H9 (cell line): ENCODE results near the gene ERH. TPM values are rescaled to one million over a fixed set of nuclear protein-coding genes. Genes with fewer than 3 reads are reported as not detected.

Experiments
- DNase-seq: peaks from one replicate; pipeline ENCODE4 v3.0.0-alpha.2; 2017
- H2AFZ ChIP-seq: one replicate; pipeline ENCODE4 v1.6.1; 2013; ENCODE audit warnings: mild to moderate bottlenecking, low read length, control low read depth, moderate library complexity
- H2AK5ac ChIP-seq: 2 replicates; pipeline ENCODE4 v1.6.1; 2013; ENCODE audit warnings: low read length, control low read depth, mixed read lengths; ENCODE audit not compliant: insufficient read length
- H2BK120ac ChIP-seq: one replicate; pipeline ENCODE4 v1.6.1; 2013; ENCODE audit warnings: low read depth, mild to moderate bottlenecking, low read length, control low read depth, inconsistent platforms; ENCODE audit not compliant: poor library complexity, severe bottlenecking
- H2BK12ac ChIP-seq: 2 replicates; pipeline ENCODE4 v1.6.1; 2013; ENCODE audit warnings: low read length, control low read depth, mixed read lengths, low read depth; ENCODE audit not compliant: insufficient read length
- H2BK15ac ChIP-seq: 2 replicates; pipeline ENCODE4 v1.6.1; 2013; ENCODE audit warnings: low read depth, low read length, control low read depth
- H2BK20ac ChIP-seq: one replicate; pipeline ENCODE4 v1.6.1; 2013; ENCODE audit warnings: low read depth, mild to moderate bottlenecking, low read length, control low read depth, inconsistent platforms; ENCODE audit not compliant: poor library complexity, severe bottlenecking
- H2BK5ac ChIP-seq: 2 replicates; pipeline ENCODE4 v1.6.1; 2013; ENCODE audit warnings: low read length, control low read depth, mixed read lengths; ENCODE audit not compliant: insufficient read length
- H3K14ac ChIP-seq: 2 replicates; pipeline ENCODE4 v1.6.1; 2013; ENCODE audit warnings: low read length, control low read depth; ENCODE audit not compliant: insufficient read depth
- H3K18ac ChIP-seq: 2 replicates; pipeline ENCODE4 v1.6.1; 2013; ENCODE audit warnings: low read depth, mild to moderate bottlenecking, mixed read lengths, low read length, control low read depth; ENCODE audit not compliant: insufficient read length
- H3K23ac ChIP-seq: 2 replicates; pipeline ENCODE4 v1.6.1; 2013; ENCODE audit warnings: low read length, control low read depth, mixed read lengths, low read depth; ENCODE audit not compliant: insufficient read length
- H3K23me2 ChIP-seq: 2 replicates; pipeline ENCODE4 v1.6.1; 2013; ENCODE audit warnings: low read depth, mild to moderate bottlenecking, mixed read lengths, low read length, control low read depth; ENCODE audit not compliant: insufficient read length, poor library complexity, severe bottlenecking
- H3K27ac ChIP-seq: 2 replicates; pipeline ENCODE4 v1.5.1; 2013; ENCODE audit warnings: low read length, control low read depth, mixed read lengths, low read depth; ENCODE audit not compliant: insufficient read length
- H3K27me3 ChIP-seq: 2 replicates; pipeline ENCODE4 v1.6.1; 2013; ENCODE audit warnings: low read length, control low read depth, inconsistent platforms; ENCODE audit not compliant: insufficient read depth
- H3K4ac ChIP-seq: 2 replicates; pipeline ENCODE4 v1.6.1; 2013; ENCODE audit warnings: low read depth, mild to moderate bottlenecking, control low read depth, inconsistent platforms, low read length, moderate library complexity
- H3K4me1 ChIP-seq: 2 replicates; pipeline ENCODE4 v1.6.1; 2013; ENCODE audit warnings: low read length, control low read depth, inconsistent platforms; ENCODE audit not compliant: insufficient read depth
- H3K4me2 ChIP-seq: 2 replicates; pipeline ENCODE4 v1.6.1; 2013; ENCODE audit warnings: low read length, control low read depth, mixed read lengths; ENCODE audit not compliant: insufficient read length, insufficient read depth
- H3K56ac ChIP-seq: 2 replicates; pipeline ENCODE4 v1.6.1; 2013; ENCODE audit warnings: low read depth, mild to moderate bottlenecking, mixed read lengths, low read length, control low read depth; ENCODE audit not compliant: insufficient read length
- H3K79me1 ChIP-seq: 2 replicates; pipeline ENCODE4 v1.6.1; 2013; ENCODE audit warnings: low read depth, mild to moderate bottlenecking, moderate library complexity, low read length, control low read depth, inconsistent platforms; ENCODE audit not compliant: insufficient read depth, poor library complexity, severe bottlenecking
- H3K79me2 ChIP-seq: 2 replicates; pipeline ENCODE4 v1.6.1; 2013; ENCODE audit warnings: low read length, control low read depth, inconsistent platforms; ENCODE audit not compliant: insufficient read depth
- H3K9ac ChIP-seq: 2 replicates; pipeline ENCODE4 v1.6.1; 2013; ENCODE audit warnings: low read length, control low read depth, mixed read lengths; ENCODE audit not compliant: insufficient read length; ENCODE audit errors: extremely low read depth
- H3K9me3 ChIP-seq: one replicate; pipeline ENCODE4 v1.6.1; 2013; ENCODE audit warnings: low read depth, low read length, inconsistent platforms; ENCODE audit not compliant: control insufficient read depth
- H3T11ph ChIP-seq: one replicate; pipeline ENCODE4 v1.6.1; 2013; ENCODE audit warnings: mild to moderate bottlenecking, low read length, control low read depth, inconsistent platforms
- H4K20me1 ChIP-seq: one replicate; pipeline ENCODE4 v1.6.1; 2013; ENCODE audit not compliant: control insufficient read depth, insufficient read length, insufficient read depth
- H4K5ac ChIP-seq: 2 replicates; pipeline ENCODE4 v1.6.1; 2013; ENCODE audit warnings: low read depth, mild to moderate bottlenecking, mixed read lengths, low read length, control low read depth; ENCODE audit not compliant: insufficient read length
- H4K8ac ChIP-seq: replicated peaks from 2 replicates; pipeline ENCODE4 v1.6.1; 2013; ENCODE audit warnings: low read length, control low read depth, mixed read lengths, low read depth; ENCODE audit not compliant: insufficient read length
- H4K91ac ChIP-seq: 2 replicates; pipeline ENCODE4 v1.6.1; 2013; ENCODE audit warnings: low read depth, mild to moderate bottlenecking, moderate library complexity, mixed read lengths, low read length, control low read depth; ENCODE audit not compliant: insufficient read length
- H3K27ac Mint-ChIP-seq, 3 experiments: 2 replicates in 2 of 3; 3 replicates in 1 of 3; pipeline ENCODE4 v1.8.0; 2020 to 2021; ENCODE audit warnings: mixed read lengths in 3 of 3, mild to moderate bottlenecking in 1 of 3, moderate library complexity in 1 of 3
- H3K27me3 Mint-ChIP-seq: 2 replicates; pipeline ENCODE4 v1.8.0; 2021; ENCODE audit warnings: low read depth, mild to moderate bottlenecking, moderate library complexity, mixed read lengths
- H3K36me3 Mint-ChIP-seq, 3 experiments: 2 replicates in 2 of 3; 3 replicates in 1 of 3; pipeline ENCODE4 v1.8.0; 2020 to 2021; ENCODE audit warnings: low read depth in 3 of 3, mixed read lengths in 3 of 3; ENCODE audit not compliant: insufficient read depth in 1 of 3
- H3K4me1 Mint-ChIP-seq, 2 experiments: 2 replicates each; pipeline ENCODE4 v1.8.0; 2020; ENCODE audit warnings: mixed read lengths in 2 of 2
- H3K4me3 Mint-ChIP-seq, 2 experiments: 2 replicates in 1 of 2; 3 replicates in 1 of 2; pipeline ENCODE4 v1.8.0; 2020 to 2021; ENCODE audit warnings: mild to moderate bottlenecking in 2 of 2, mixed read lengths in 2 of 2, moderate library complexity in 1 of 2
- H3K9me3 Mint-ChIP-seq, 2 experiments: 2 replicates in 1 of 2; 3 replicates in 1 of 2; pipeline ENCODE4 v1.8.0; 2020; ENCODE audit warnings: mild to moderate bottlenecking in 2 of 2, mixed read lengths in 2 of 2, moderate library complexity in 1 of 2
- WGBS: extraction: QIAGEN DNeasy Blood & Tissue Kit; methylation state at CpG from one replicate; pipeline ENCODE4 v1.1.7; 2013; ENCODE audit warnings: missing lambda C conversion rate, low lambda C conversion rate, mixed read lengths; ENCODE audit not compliant: insufficient read length; ENCODE audit errors: extremely low coverage; 5-methylcytosine and 5-hydroxymethylcytosine counted together
- total RNA-seq: library from RNA; stranded (reverse); gene quantifications from 2 replicates; pipeline ENCODE4 v1.2.1, GENCODE V29; 2021
- TF ChIP-seq, protein P1 (sequence below): fragments of 200-600 bp; sonication (generic); conservative IDR thresholded peaks from 3 replicates; pipeline ENCODE4 v1.8.0; 2021; ENCODE audit warnings: antibody characterized with exemption, mild to moderate bottlenecking

The ERH gene
- total RNA-seq, 1 experiment from 2014 or later = 443 TPM

DNA sequence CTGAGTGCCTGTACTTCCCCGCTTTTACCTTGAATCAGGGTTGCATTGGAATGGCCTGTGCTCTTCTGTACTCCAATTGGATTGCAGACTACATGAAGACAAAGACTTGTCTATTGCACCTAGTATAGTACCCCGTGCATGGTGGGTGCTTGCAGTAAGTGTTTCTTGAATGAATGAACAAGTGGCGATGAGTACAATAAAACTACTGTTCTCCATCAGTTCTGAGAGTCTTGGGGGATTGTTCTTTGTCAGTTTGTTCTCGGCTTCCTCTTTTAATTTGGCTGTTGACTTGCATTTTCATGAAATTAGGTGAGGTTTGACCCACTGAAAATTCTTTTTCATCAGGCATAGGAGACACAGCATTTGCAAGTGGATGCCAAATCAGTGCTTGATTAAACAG is 34.1 kb downstream of the ERH start:
- Histone ChIP-seq H3K79me2 (no peaks in the 10 kb centered on the region), H3K4me1 (no peaks in the 10 kb centered on the region), H3K9ac (no peak overlapping the region), H3K23me2 (no peaks in the 10 kb centered on the region), H4K20me1 (no peaks in the 10 kb centered on the region), H2BK15ac (no peak overlapping the region), H3K79me1 (no peaks in the 10 kb centered on the region), H2BK120ac (no peak overlapping the region), H3K56ac (no peak overlapping the region), H2BK12ac (no peak overlapping the region), H3K14ac (no peak overlapping the region), H3T11ph (no peak overlapping the region), H2AK5ac (no peak overlapping the region), H3K4me2 (no peak overlapping the region), H3K27ac (no peak overlapping the region), H3K4ac (no peak overlapping the region), H3K27me3 (no peaks in the 10 kb centered on the region), H4K5ac (no peak overlapping the region), H2AFZ (no peak overlapping the region), H2BK5ac (no peak overlapping the region), H3K9me3 (no peaks in the 10 kb centered on the region), H3K23ac (no peak overlapping the region), H2BK20ac (no peak overlapping the region), H3K18ac (no peak overlapping the region), H4K8ac (no peak overlapping the region), H4K91ac (no peak overlapping the region)
- no peak overlapping the region for H3K27ac Mint-ChIP-seq
- H3K4me3 Mint-ChIP-seq = no peak overlapping the region
- H3K9me3 Mint-ChIP-seq = no peaks in the 10 kb centered on the region
- DNase-seq = no peak
- no peaks in the 10 kb centered on the region; a peak in 1 of 7 replicates for H3K36me3 Mint-ChIP-seq
- TF ChIP-seq, protein P1, sequence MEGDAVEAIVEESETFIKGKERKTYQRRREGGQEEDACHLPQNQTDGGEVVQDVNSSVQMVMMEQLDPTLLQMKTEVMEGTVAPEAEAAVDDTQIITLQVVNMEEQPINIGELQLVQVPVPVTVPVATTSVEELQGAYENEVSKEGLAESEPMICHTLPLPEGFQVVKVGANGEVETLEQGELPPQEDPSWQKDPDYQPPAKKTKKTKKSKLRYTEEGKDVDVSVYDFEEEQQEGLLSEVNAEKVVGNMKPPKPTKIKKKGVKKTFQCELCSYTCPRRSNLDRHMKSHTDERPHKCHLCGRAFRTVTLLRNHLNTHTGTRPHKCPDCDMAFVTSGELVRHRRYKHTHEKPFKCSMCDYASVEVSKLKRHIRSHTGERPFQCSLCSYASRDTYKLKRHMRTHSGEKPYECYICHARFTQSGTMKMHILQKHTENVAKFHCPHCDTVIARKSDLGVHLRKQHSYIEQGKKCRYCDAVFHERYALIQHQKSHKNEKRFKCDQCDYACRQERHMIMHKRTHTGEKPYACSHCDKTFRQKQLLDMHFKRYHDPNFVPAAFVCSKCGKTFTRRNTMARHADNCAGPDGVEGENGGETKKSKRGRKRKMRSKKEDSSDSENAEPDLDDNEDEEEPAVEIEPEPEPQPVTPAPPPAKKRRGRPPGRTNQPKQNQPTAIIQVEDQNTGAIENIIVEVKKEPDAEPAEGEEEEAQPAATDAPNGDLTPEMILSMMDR = no peak
- no CpG with 5 or more reads among the region's 4 CpGs for WGBS
- H3K4me1 Mint-ChIP-seq = no peaks in the 10 kb centered on the region; a peak in 2 of 4 replicates
- no peaks in the 10 kb centered on the region; the same call in 1 of the 2 replicates for H3K27me3 Mint-ChIP-seq
